Measurements from ENCODE around the gene ZNF346.

Gene ZNF346

GRCh38 chr5:177111720-177112394 lies 89.4 kb downstream of the ZNF346 start:
- H3K79me2 ChIP-seq (ENCODE audit: insufficient read depth, low read length): no peaks in the 10 kb centered on the region
- H4K20me1 ChIP-seq (ENCODE audit: insufficient read depth, low read length): no peaks in the 10 kb centered on the region
- no peaks in the 10 kb centered on the region for H3K9me3 ChIP-seq (ENCODE audit: insufficient read depth, low read length, severe bottlenecking)
- ATAC-seq (ENCODE audit: insufficient read depth, low read depth) (peak; percentile 84), DNase-seq (peak; percentile 74)
- TF ChIP-seq CTCF (IDR thresholded peaks at IDR 0.05; ENCODE audit: borderline replicate concordance, extremely low read depth, low read length, poor library complexity, severe bottlenecking) (peak; percentile 98), EZH2 (IDR thresholded peaks at IDR 0.05; ENCODE audit: borderline replicate concordance, low read depth, low read length, severe bottlenecking) (no peak)
- no peak overlapping the region for H3K4me3 ChIP-seq (ENCODE audit: low read depth in 1 of 2, low read length in 2 of 2)
- H2AFZ ChIP-seq (ENCODE audit: low read depth, low read length): no peak overlapping the region
- no peaks in the 10 kb centered on the region for H3K27me3 ChIP-seq (ENCODE audit: insufficient read depth, low read length, poor library complexity)
- H3K4me2 ChIP-seq (ENCODE audit: insufficient read depth, low read length): no peak overlapping the region
- peaks cover 7% of the 10 kb centered on the region; the same call in 1 of the 2 replicates for H3K4me1 ChIP-seq (ENCODE audit: insufficient read depth, low read length)
- H3K36me3 ChIP-seq (ENCODE audit: insufficient read depth, low read length): no peaks in the 10 kb centered on the region
- H3K9ac ChIP-seq (ENCODE audit: low read depth, low read length): no peak overlapping the region
- no peak overlapping the region for H3K27ac ChIP-seq (ENCODE audit: low read length)

GRCh38 chr5:177112589-177113220 lies 90.2 kb downstream of the ZNF346 start:
- Histone ChIP-seq H3K4me2 (ENCODE audit: insufficient read depth, low read length) (no peak overlapping the region), H3K4me3 (ENCODE audit: low read depth in 1 of 2, low read length in 2 of 2) (no peak overlapping the region), H3K27ac (ENCODE audit: low read length) (no peak overlapping the region), H3K79me2 (ENCODE audit: insufficient read depth, low read length) (no peaks in the 10 kb centered on the region), H3K36me3 (ENCODE audit: insufficient read depth, low read length) (no peaks in the 10 kb centered on the region), H3K4me1 (ENCODE audit: insufficient read depth, low read length) (peaks cover 7% of the 10 kb centered on the region; the same call in 1 of the 2 replicates), H3K27me3 (ENCODE audit: insufficient read depth, low read length, poor library complexity) (no peaks in the 10 kb centered on the region), H4K20me1 (ENCODE audit: insufficient read depth, low read length) (no peaks in the 10 kb centered on the region), H3K9me3 (ENCODE audit: insufficient read depth, low read length, severe bottlenecking) (no peaks in the 10 kb centered on the region), H3K9ac (ENCODE audit: low read depth, low read length) (no peak overlapping the region), H2AFZ (ENCODE audit: low read depth, low read length) (no peak overlapping the region)
- TF ChIP-seq EZH2 (IDR thresholded peaks at IDR 0.05; ENCODE audit: borderline replicate concordance, low read depth, low read length, severe bottlenecking): no peak
- TF ChIP-seq CTCF (IDR thresholded peaks at IDR 0.05; ENCODE audit: borderline replicate concordance, extremely low read depth, low read length, poor library complexity, severe bottlenecking): no peak
- DNase-seq (no peak), ATAC-seq (ENCODE audit: insufficient read depth, low read depth) (no peak)

- DNase-seq: peak; percentile 78
- no peaks in the 10 kb centered on the region for H3K27me3 ChIP-seq (ENCODE audit: insufficient read depth, low read length, poor library complexity)
- H3K4me1 ChIP-seq (ENCODE audit: insufficient read depth, low read length): peaks cover 7% of the 10 kb centered on the region; the same call in 1 of the 2 replicates
- H3K79me2 ChIP-seq (ENCODE audit: insufficient read depth, low read length): no peaks in the 10 kb centered on the region
- H3K27ac ChIP-seq (ENCODE audit: low read length): no peak overlapping the region
- peak; percentile 99 for TF ChIP-seq CTCF (IDR thresholded peaks at IDR 0.05; ENCODE audit: borderline replicate concordance, extremely low read depth, low read length, poor library complexity, severe bottlenecking)
- no peak for TF ChIP-seq EZH2 (IDR thresholded peaks at IDR 0.05; ENCODE audit: borderline replicate concordance, low read depth, low read length, severe bottlenecking)
- H4K20me1 ChIP-seq (ENCODE audit: insufficient read depth, low read length): no peaks in the 10 kb centered on the region
- H3K36me3 ChIP-seq (ENCODE audit: insufficient read depth, low read length): no peaks in the 10 kb centered on the region
- no peak overlapping the region for H3K4me2 ChIP-seq (ENCODE audit: insufficient read depth, low read length)
- H2AFZ ChIP-seq (ENCODE audit: low read depth, low read length): peak overlapping the region; percentile 51
- H3K9me3 ChIP-seq (ENCODE audit: insufficient read depth, low read length, severe bottlenecking): no peaks in the 10 kb centered on the region
- H3K9ac ChIP-seq (ENCODE audit: low read depth, low read length): no peak overlapping the region
- ATAC-seq (ENCODE audit: insufficient read depth, low read depth): peak; percentile 79
- H3K4me3 ChIP-seq (ENCODE audit: low read depth in 1 of 2, low read length in 2 of 2): no peak overlapping the region
Measured at GRCh38 chr5:177113566-177114424, 91.3 kb downstream of the ZNF346 start.
